Parathyroid adenoma (tissue), 2 donors: ENCODE results near the gene HACE1.

Source experiments
- H2AFZ ChIP-seq: fragments of 300-600 bp; sonication (generic); one replicate; pipeline ENCODE4 v1.7.0; 2017; ENCODE audit warnings: antibody characterized with exemption, mild to moderate bottlenecking
- H3K27ac ChIP-seq: fragments of 300-600 bp; sonication (generic); one replicate; pipeline ENCODE4 v1.7.0; 2017
- H3K27me3 ChIP-seq: fragments of 300-600 bp; sonication (generic); one replicate; pipeline ENCODE4 v1.7.0; 2017; ENCODE audit warnings: low read length; ENCODE audit not compliant: control insufficient read depth, insufficient read depth
- H3K36me3 ChIP-seq: fragments of 300-600 bp; sonication (generic); one replicate; pipeline ENCODE4 v1.7.0; 2017; ENCODE audit warnings: low read length; ENCODE audit not compliant: control insufficient read depth, insufficient read depth
- H3K4me1 ChIP-seq: fragments of 300-600 bp; sonication (generic); one replicate; pipeline ENCODE4 v1.7.0; 2017; ENCODE audit warnings: control low read depth
- H3K4me2 ChIP-seq: fragments of 300-600 bp; sonication (generic); one replicate; pipeline ENCODE4 v1.7.0; 2017; ENCODE audit warnings: low read length
- H3K4me3 ChIP-seq: fragments of 300-600 bp; sonication (generic); one replicate; pipeline ENCODE4 v1.7.0; 2017; ENCODE audit warnings: low read depth, low read length
- H3K79me2 ChIP-seq: fragments of 300-600 bp; sonication (generic); one replicate; pipeline ENCODE4 v1.7.0; 2017; ENCODE audit warnings: control low read depth
- H3K9ac ChIP-seq: fragments of 300-600 bp; sonication (generic); one replicate; pipeline ENCODE4 v1.7.0; 2017; ENCODE audit warnings: mild to moderate bottlenecking
- H3K9me3 ChIP-seq: fragments of 300-600 bp; sonication (generic); one replicate; pipeline ENCODE4 v1.7.0; 2017; ENCODE audit warnings: low read length; ENCODE audit not compliant: control insufficient read depth
- TF ChIP-seq, protein P1 (sequence below): fragments of 300-600 bp; sonication (generic); IDR thresholded peaks from one replicate; pipeline ENCODE4 v1.7.0; 2017; ENCODE audit warnings: antibody characterized with exemption, mild to moderate bottlenecking
- donor health status: primary hyperparathyroidism.

Gene HACE1

DNA sequence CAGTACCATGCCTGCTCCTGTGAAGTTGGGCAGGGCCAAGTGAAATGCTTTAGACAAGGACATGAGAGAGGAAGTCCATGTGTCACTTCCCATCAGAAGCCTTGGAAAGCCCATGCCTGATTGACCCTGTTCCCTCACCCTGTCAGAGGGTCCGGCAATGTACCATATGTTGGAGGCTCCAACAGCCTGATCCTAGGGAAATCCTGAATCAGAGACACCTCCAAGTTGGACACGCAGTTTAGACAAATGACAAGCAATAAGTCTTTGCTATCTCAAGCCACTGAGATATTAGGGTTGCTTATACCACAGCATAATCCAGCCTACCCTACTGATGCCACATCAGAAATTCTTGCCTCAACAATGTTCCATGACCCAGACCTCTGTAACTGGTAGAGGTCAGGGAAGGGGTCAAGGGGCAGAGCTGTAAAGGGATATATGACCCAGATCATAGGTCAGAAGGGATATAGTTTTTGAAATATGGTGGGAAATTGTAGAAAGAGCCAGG lies 174.8 kb downstream of the HACE1 start:
- TF ChIP-seq, protein P1, sequence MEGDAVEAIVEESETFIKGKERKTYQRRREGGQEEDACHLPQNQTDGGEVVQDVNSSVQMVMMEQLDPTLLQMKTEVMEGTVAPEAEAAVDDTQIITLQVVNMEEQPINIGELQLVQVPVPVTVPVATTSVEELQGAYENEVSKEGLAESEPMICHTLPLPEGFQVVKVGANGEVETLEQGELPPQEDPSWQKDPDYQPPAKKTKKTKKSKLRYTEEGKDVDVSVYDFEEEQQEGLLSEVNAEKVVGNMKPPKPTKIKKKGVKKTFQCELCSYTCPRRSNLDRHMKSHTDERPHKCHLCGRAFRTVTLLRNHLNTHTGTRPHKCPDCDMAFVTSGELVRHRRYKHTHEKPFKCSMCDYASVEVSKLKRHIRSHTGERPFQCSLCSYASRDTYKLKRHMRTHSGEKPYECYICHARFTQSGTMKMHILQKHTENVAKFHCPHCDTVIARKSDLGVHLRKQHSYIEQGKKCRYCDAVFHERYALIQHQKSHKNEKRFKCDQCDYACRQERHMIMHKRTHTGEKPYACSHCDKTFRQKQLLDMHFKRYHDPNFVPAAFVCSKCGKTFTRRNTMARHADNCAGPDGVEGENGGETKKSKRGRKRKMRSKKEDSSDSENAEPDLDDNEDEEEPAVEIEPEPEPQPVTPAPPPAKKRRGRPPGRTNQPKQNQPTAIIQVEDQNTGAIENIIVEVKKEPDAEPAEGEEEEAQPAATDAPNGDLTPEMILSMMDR = no peak
- no peak overlapping the region for H2AFZ ChIP-seq

DNA sequence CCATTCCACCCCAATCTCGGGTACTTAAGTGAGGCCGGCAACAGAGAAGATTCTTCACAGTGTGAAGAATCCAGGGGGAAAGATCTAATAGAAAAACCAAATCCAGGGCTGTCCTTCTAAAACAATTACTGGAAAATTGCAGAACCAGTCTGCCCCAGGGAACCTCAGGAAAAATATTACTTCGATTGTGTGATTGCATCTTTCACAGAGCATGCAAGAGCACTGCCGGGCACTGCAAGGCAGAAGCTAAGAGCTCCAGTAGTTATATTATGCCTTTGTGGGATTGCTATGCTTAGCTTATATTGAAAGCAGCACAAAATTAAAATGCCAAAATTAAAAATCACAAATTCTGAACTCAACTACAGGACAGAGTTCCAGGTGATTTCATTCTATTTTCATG lies 175.9 kb downstream of the HACE1 start:
- H3K79me2 ChIP-seq = no peaks in the 10 kb centered on the region
- TF ChIP-seq, protein P1 = no peak
- no peak overlapping the region for H3K9ac ChIP-seq
- H3K4me3 ChIP-seq = no peak overlapping the region
- H3K36me3 ChIP-seq = no peaks in the 10 kb centered on the region
- H3K27me3 ChIP-seq = no peaks in the 10 kb centered on the region
- H3K4me1 ChIP-seq = no peaks in the 10 kb centered on the region
- no peak overlapping the region for H3K27ac ChIP-seq
- no peaks in the 10 kb centered on the region for H3K9me3 ChIP-seq
- no peak overlapping the region for H3K4me2 ChIP-seq
- H2AFZ ChIP-seq = no peak overlapping the region

More for the DNA sequence above, 174.8 kb downstream of the HACE1 start:
- no peak overlapping the region for H3K4me2 ChIP-seq
- H3K79me2 ChIP-seq = no peaks in the 10 kb centered on the region
- no peaks in the 10 kb centered on the region for H3K4me1 ChIP-seq
- H3K27ac ChIP-seq = no peak overlapping the region
- no peaks in the 10 kb centered on the region for H3K36me3 ChIP-seq
- H3K27me3 ChIP-seq = no peaks in the 10 kb centered on the region
- H3K9ac ChIP-seq = no peak overlapping the region
- H3K9me3 ChIP-seq = no peaks in the 10 kb centered on the region
- no peak overlapping the region for H3K4me3 ChIP-seq

DNA sequence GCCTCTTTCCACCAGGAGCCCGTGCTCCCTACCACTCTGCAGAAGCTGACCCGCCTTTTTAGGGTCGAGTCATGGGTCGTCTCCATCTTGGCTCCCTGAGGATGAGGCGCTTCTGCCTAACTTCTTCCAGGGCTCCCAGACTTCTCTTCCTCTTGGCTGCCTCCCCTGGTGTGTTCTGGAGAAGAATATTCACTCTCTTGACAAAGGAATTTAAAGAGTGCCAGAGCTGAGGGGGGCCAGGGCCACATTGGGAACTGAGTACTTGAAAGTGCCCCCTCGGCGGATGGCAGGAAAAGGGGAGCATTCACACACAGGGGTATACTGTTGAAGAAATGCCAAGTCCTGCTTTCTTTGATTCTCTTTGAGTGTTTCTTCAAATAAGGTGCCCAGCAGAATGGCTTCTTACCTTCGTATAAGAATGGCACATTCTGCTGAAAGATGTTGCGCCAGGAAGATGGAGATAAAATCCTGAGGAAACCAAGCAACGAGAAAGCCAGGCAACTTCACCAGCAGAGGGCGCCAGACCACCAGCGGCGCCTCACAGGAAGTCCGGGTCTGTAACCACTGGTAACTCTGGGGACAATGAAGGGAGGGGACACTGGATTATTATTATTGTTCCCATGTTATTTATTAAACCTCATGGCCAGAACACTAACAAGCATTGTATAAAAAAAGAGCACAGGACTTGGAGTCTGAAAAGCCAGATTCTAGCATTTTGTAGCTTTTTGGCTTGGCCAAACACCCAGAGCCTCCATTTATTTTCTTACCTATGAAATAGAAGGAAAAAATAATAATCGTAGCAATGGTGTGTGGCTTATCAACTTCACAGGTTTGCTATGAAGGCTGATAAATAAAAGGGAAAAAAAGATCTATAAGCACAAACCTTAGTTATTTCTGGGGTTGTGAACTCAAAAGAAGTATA lies 176.7 kb downstream of the HACE1 start:
- H3K4me2 ChIP-seq = no peak overlapping the region
- H3K27me3 ChIP-seq = no peaks in the 10 kb centered on the region
- peak overlapping the region; percentile 13 for H2AFZ ChIP-seq
- no peaks in the 10 kb centered on the region for H3K36me3 ChIP-seq
- no peaks in the 10 kb centered on the region for H3K4me1 ChIP-seq
- H3K27ac ChIP-seq = no peak overlapping the region
- TF ChIP-seq, protein P1 = peak; percentile 90
- H3K9me3 ChIP-seq = no peaks in the 10 kb centered on the region
- H3K79me2 ChIP-seq = no peaks in the 10 kb centered on the region
- no peak overlapping the region for H3K4me3 ChIP-seq
- H3K9ac ChIP-seq = no peak overlapping the region

DNA sequence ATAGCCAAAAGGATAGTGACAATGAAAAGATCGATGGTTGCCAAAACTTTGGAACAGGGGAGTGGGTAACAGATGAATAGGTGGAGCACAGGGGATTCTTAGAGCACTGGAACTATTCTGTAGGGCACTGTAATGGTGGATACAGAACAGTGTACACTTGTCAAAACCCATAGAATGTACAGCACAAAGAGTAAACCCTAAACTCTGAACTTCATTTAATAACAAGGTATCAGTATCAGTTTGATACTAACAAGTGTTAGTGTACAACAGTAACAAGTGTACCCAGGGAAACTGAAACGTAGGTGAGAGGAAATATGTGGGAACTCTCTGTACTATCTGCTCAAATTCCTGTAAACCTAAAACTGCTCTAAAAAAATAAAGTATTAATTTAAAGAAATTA lies 179.2 kb downstream of the HACE1 start:
- TF ChIP-seq, protein P1 = no peak

More for the DNA sequence above, 179.2 kb downstream of the HACE1 start:
- no peak overlapping the region for H2AFZ ChIP-seq
- H3K36me3 ChIP-seq = no peaks in the 10 kb centered on the region
- no peaks in the 10 kb centered on the region for H3K4me1 ChIP-seq
- H3K4me3 ChIP-seq = no peak overlapping the region
- no peak overlapping the region for H3K9ac ChIP-seq
- no peaks in the 10 kb centered on the region for H3K9me3 ChIP-seq
- H3K27me3 ChIP-seq = no peaks in the 10 kb centered on the region
- H3K27ac ChIP-seq = no peak overlapping the region
- H3K79me2 ChIP-seq = no peaks in the 10 kb centered on the region
- H3K4me2 ChIP-seq = no peak overlapping the region
